CD4-positive, alpha-beta T cell treated with Interleukin-17A for 4 hours (primary cell): ENCODE results near the gene HDAC10.
A peak's percentile ranks its signal among the peaks of the same experiment; 100 is the strongest.
"Not testable (repeated sequence)": the region's sequence is repeated elsewhere in the genome, so short reads cannot be mapped to it uniquely, and the experiment has no call there.

Experiments used
- DNase-seq: peaks from one replicate; pipeline ENCODE4 v3.0.0-alpha.2; 2020; ENCODE audit warnings: mixed read lengths

Gene HDAC10

GRCh38 chr22:50215297-50216054 lies 35.6 kb downstream of the HDAC10 start:
- no peak for DNase-seq

GRCh38 chr22:50213263-50213662 lies 37.8 kb downstream of the HDAC10 start:
- no peak for DNase-seq

GRCh38 chr22:50211147-50211546 lies 39.9 kb downstream of the HDAC10 start:
- no peak for DNase-seq

- DNase-seq, result peak; percentile 2
These were observed 40.5 kb downstream of the HDAC10 start for GRCh38 chr22:50210378-50211139.

DNA sequence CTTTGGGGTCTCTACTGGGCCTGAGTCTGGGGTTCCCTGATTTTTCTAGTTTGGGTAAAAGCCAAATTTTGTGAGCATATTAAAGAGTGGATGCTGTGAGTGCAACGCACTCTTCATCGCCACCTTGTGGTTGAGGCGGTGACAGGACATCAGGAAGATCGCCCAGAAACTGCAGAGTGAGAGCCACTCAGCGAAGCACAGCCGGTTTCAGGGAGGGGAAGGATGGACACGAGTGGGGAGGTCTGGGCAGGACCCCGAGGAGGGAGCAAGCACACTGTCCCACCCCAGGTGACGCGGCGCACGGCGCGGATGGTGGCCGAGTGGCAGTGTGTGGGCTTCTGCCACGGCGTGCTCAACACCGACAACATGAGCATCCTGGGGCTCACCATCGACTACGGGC lies 41.2 kb downstream of the HDAC10 start:
- DNase-seq, result peak; percentile 83

GRCh38 chr22:50208939-50209892 lies 41.8 kb downstream of the HDAC10 start:
- no peak for DNase-seq

DNA sequence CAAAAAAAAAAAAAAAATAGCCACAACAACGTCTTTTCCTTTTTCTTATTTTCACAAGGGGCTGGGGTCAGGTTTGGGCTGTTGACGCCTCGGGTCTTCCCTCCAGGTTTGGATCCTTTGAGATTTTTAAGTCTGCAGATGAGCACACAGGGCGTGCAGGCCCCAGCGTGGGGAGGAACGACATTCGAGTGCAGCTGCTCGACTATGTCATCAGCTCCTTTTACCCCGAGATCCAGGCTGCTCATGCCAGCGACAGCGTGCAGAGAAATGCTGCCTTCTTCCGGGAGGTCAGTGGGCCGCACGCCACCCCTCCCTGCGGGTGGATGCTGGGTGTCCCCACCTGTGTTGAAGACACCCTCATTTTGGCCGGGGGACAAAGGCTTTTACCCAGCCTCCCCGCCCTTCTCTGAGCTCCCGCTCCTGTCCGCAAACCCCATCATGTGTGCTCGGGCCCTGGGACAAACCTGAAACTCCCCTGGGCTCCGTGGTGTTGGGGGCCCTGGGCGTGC lies 42.6 kb downstream of the HDAC10 start:
- peak; percentile 6 for DNase-seq

DNA sequence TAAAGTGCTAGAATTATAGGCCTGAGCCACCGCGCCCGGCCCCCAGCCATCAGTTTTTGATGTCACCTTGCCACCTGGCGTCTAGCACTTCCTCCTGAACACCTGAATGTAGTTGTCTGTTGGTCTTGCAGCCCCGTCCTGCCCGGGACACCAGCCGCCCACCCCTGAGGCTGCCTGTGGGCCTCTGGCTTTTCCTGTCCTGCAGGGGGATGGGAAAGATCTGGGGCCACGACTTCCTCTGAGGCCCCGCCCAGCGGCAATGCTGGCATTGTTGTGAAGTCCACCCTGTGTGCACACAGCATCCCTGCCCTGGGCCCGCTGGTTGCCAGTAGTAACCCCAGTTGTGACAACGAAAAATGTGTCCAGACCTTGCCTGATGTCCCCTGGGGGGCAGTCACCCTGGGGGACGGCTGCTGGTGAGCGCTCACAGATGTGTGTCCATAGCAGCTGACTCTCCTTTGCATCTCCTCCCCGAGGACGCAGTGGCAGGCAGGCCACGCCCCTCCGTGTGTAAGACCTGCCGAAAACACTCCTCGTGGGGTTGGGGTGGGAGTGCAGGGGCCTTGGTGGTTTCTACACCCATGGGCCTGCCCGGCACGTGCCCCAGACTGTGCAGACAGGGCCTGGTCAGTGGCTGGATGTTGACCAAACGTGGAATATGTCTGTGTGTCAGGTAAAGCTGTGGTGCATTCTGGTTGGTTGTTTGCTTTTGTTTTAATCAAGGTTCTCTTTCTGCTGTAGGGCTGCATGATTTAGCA lies 43.5 kb downstream of the HDAC10 start:
- DNase-seq, result no peak

DNA sequence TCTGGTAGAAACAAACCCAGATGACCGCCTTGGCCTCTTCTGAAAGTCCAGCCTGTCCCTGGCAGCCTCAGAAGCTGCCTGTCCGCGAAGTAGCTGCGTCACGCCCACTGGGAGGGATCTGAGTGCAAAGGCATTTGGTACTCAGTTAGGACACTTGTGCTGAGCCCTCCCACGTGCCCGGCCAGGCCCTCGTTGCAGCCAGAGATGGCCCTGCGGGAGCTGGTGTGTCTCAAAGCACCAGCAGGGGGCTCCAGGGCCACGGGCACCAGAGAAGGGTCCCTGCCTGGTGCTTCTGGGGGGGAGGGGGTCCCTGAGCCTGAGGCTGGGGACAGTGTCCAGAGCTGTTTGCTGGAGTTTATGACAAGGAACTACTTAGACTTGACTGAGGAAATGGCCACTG lies 44.5 kb downstream of the HDAC10 start:
- no peak for DNase-seq

DNA sequence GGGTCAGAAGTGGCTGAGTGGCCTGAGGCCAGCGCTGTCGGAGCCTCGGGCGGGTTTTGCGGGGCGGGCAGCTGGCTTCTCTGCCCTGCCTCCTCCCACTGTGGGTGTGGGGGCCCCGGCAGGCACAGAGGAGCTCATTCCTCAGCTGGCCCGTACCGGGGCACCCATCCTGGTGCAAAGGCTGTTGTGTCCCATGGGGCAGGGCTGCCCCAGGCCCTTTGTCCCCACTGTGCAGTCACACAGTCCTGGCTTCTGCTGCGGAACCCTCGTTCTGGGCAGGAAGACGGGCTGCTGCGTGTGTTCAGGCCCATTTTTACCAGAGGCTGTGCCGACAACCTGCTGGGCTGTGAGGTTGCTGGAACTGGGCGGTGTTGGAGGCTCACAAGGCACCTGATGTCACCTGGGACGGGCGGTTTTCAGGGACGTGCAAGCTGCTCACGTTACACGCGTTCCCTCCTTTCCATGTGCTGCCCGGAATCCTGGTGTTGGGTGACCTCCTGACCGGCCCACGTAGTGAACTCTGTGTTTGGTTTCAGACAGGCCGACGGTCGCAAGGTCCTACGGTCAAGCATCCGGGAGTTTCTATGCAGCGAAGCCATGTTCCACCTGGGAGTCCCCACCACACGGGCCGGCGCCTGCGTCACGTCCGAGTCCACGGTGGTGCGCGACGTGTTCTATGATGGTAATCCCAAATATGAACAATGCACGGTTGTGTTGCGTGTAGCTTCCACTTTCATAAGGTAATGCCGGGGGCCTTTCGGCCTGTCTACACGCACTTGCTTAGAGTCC lies 45.1 kb downstream of the HDAC10 start:
- DNase-seq, result no peak

DNA sequence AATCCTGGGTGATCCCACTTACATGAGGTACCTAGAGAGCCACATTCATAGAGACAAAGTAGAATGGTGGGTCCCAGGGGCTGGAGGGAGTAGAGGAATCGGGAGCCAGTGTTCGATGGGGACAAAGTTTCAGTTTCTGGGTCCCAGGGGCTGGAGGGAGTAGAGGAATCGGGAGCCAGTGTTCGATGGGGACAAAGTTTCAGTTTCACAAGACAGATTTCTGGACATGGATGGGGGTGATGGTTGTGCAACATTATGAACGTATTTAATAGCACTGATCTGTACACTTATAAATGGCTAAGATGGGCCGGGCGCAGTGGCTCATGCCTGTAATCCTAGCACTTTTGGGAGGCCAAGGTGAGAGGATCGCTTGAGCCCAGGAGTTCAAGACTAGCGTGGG lies 46.1 kb downstream of the HDAC10 start:
- DNase-seq, result not testable (repeated sequence)

GRCh38 chr22:50204571-50204970 lies 46.5 kb downstream of the HDAC10 start:
- no peak for DNase-seq

DNA sequence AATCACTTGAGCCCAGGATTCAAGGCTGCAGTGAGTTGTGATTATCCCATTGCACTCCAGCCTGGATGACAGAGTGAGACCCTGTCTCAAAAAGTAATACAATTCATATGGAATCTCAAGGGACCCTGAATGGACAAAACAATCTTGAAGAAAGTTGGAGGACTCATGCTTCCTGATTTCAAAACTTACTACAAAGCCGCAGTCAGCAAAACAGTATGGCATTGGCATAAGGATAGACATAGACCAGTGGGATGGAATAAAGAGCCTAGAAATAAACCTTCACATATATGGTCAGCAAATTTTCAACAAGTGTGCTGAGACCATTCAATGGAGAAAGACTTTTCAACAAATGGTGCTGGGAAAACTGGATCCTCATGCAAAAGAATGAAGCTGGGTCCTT lies 47.8 kb downstream of the HDAC10 start:
- no peak for DNase-seq

GRCh38 chr22:50202130-50202666 lies 48.9 kb downstream of the HDAC10 start:
- DNase-seq, result no peak

DNA sequence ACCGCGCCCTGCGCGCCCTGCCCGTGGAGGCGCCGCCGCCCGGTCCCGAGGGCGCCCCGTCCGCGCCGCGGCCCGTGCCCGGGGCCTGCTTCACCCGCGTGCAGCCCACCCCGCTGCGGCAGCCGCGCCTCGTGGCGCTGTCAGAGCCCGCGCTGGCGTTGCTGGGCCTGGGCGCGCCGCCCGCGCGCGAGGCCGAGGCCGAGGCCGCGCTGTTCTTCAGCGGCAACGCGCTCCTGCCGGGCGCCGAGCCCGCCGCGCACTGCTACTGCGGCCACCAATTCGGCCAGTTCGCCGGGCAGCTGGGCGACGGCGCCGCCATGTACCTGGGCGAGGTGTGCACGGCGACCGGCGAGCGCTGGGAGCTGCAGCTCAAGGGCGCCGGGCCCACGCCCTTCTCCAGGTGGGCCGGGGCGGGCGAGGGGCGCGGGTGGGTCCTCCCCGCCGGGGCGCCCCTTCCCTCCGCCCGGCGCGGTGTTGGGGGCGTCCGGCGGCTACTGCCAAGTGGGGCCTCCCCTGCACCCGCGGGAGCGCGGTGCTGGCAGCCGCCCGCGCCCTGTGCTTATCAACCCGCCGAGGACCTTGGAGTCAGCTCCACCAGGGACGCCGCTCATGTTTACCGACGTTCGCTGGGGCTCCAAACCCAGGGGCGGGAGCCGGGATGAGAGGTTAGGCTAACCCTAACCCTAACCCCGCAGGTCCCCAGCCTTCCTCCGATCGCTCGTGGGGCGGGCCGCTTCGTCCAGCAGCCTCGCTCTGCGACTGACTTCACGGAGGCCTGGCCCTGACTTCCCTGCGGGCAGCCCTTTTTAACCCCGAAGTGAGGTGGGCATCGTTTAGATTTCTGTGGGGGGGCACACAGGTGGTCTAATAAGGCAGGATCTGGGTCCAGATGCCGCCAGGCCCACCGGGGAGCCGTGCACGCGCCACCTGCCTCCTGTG lies 49.6 kb downstream of the HDAC10 start:
- no peak for DNase-seq

GRCh38 chr22:50200461-50201190 lies 50.4 kb downstream of the HDAC10 start, which contains the start of gene SELENOO:
Gene SELENOO, plus strand, starts transcription at chr22:50201011. Its CDS starts 26 bp downstream, at chr22:50201037.
- peak; percentile 97 for DNase-seq

- peak; percentile 21 for DNase-seq
These were observed 51.1 kb downstream of the HDAC10 start for GRCh38 chr22:50199829-50200460.

DNA sequence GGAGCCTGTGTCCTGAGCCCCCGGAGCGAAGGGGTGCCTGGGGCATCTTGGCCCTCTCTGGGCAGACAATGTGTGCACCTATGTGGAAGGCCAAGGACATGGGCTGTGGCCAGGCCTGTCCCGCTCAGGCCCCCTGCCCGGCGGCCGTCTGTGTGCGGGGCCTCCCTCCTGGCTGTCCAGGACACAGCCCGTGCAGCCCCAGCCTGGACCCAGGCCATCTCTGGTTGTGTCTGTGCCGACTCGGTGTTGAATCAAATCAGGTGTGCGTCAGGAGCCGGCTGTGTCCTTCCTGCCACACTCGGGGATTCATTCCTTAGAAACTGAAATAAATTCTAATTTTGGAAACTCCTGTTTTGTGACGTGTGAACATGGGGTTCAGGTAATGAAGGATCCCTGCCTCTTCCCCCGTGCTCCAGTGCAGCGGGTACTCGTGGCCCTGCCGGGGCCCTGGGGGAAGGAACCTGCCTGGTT lies 51.8 kb downstream of the HDAC10 start:
- DNase-seq, result no peak
